SU-DHL-6 (cell line): ENCODE measurements around the gene CSRNP3.

Experiments
- H2AFZ ChIP-seq: fragments of 200-600 bp; sonication (generic); 2 replicates; pipeline ENCODE4 v1.6.1; 2014; ENCODE audit warnings: low read depth, mild to moderate bottlenecking, moderate library complexity, mixed read lengths, antibody characterized with exemption, low read length; ENCODE audit not compliant: severe bottlenecking
- H3F3A ChIP-seq: fragments of 200-600 bp; shearing (Covaris generic); 2 replicates; pipeline ENCODE4 v1.6.0; 2016; ENCODE audit warnings: antibody characterized with exemption, mild to moderate bottlenecking; ENCODE audit not compliant: insufficient read depth
- H3K27ac ChIP-seq: fragments of 200-600 bp; sonication (generic); 2 replicates; pipeline ENCODE4 v1.5.1; 2016; ENCODE audit warnings: low read depth, mild to moderate bottlenecking, low read length, moderate library complexity, mixed read lengths
- H3K27me3 ChIP-seq: fragments of 200-600 bp; sonication (generic), shearing (Covaris generic); 2 replicates; pipeline ENCODE4 v1.6.0; 2014; ENCODE audit warnings: mild to moderate bottlenecking, low read length
- H3K36me3 ChIP-seq: fragments of 200-600 bp; sonication (generic); 2 replicates; pipeline ENCODE4 v1.6.1; 2014; ENCODE audit warnings: mild to moderate bottlenecking, low read length, mixed read lengths
- H3K4me2 ChIP-seq: fragments of 300-600, 200-600 bp; shearing (Covaris generic), sonication (generic); 2 replicates; pipeline ENCODE4 v1.6.0; 2014; ENCODE audit warnings: low read length, low read depth, mild to moderate bottlenecking; ENCODE audit not compliant: poor library complexity, severe bottlenecking
- H3K4me3 ChIP-seq: fragments of 200-600 bp; sonication (generic); 2 replicates; pipeline ENCODE4 v1.5.1; 2014; ENCODE audit warnings: antibody characterized with exemption, low read length, mild to moderate bottlenecking, mixed read lengths; ENCODE audit not compliant: insufficient read depth, poor library complexity, severe bottlenecking
- H3K79me2 ChIP-seq: fragments of 200-600 bp; sonication (generic); 2 replicates; pipeline ENCODE4 v1.6.1; 2014; ENCODE audit warnings: mild to moderate bottlenecking, low read length, moderate library complexity; ENCODE audit not compliant: insufficient read depth
- H3K9ac ChIP-seq: fragments of 200-600 bp; sonication (generic); 2 replicates; pipeline ENCODE4 v1.7.0; 2014; ENCODE audit warnings: mild to moderate bottlenecking, low read length
- H3K9me2 ChIP-seq: fragments of 200-600 bp; sonication (generic); replicated peaks from 2 replicates; pipeline ENCODE4 v1.6.1; 2014; ENCODE audit warnings: low read length; ENCODE audit not compliant: insufficient read depth
- H3K9me3 ChIP-seq: fragments of 200-600 bp; sonication (generic); 2 replicates; pipeline ENCODE4 v1.6.1; 2014; ENCODE audit warnings: low read length, mixed read lengths; ENCODE audit not compliant: insufficient read depth
- H4K20me1 ChIP-seq: fragments of 200-600 bp; sonication (generic); 2 replicates; pipeline ENCODE4 v1.6.1; 2014; ENCODE audit warnings: low read depth, mild to moderate bottlenecking, antibody characterized with exemption, low read length, moderate library complexity, mixed read lengths
- CTCF ChIP-seq: fragments of 200-600 bp; sonication (generic); IDR thresholded peaks from one replicate; pipeline ENCODE4 v1.5.1; 2017; ENCODE audit warnings: antibody characterized with exemption, mild to moderate bottlenecking, low read length, moderate library complexity; ENCODE audit not compliant: insufficient read depth, poor library complexity, severe bottlenecking
- EZH2phosphoT487 ChIP-seq: fragments of 200-600 bp; sonication (generic), shearing (Covaris generic); conservative IDR thresholded peaks from 2 replicates; pipeline ENCODE4 v1.6.1; 2018; ENCODE audit warnings: mild to moderate bottlenecking, antibody characterized with exemption, low read length, moderate library complexity, mixed read lengths

CSRNP3 gene

GRCh38 chr2:165469417-165469816 is at the start of gene CSRNP3:
CSRNP3 (plus strand) TSS chr2:165469698; CDS start chr2:165595066, 125,368 bp downstream.
- no peaks in the 10 kb centered on the region for H3K36me3 ChIP-seq
- no peak within 1 kb of the TSS for H2AFZ ChIP-seq
- no peak within 1 kb of the TSS for H3K4me2 ChIP-seq
- no peak within 1 kb of the TSS for H3K9ac ChIP-seq
- H3K27ac ChIP-seq, result no peak within 1 kb of the TSS
- H3K27me3 ChIP-seq, result no peaks in the 10 kb centered on the region
- H4K20me1 ChIP-seq, result no peaks in the 10 kb centered on the region
- H3K4me3 ChIP-seq, result no peak within 1 kb of the TSS
- no peak for TF ChIP-seq EZH2phosphoT487
- TF ChIP-seq CTCF, result no peak
- no peaks in the 10 kb centered on the region for H3K79me2 ChIP-seq
- no peaks in the 10 kb centered on the region for H3F3A ChIP-seq
- no peaks in the 10 kb centered on the region for H3K9me2 ChIP-seq
- H3K9me3 ChIP-seq, result no peaks in the 10 kb centered on the region

DNA sequence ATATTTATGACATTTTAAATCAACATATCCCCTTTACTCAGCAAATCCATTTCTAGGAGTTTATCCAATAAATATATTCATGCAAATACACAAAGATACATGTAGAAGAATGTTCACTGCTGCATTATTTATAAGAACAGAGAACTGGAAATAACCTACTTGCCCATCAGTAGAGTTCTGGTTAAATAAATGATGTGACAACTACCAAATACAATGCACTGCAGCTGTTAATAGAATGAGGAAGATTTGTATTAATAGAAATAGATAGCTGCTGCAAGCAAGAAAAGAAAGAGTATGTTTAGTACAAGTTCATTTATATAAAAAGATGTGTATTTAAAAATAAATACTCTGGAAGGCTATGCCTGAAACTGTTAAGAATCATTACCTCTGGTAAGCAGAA is 49.3 kb upstream of the CSRNP3 start:
- H4K20me1 ChIP-seq, result no peaks in the 10 kb centered on the region
- no peaks in the 10 kb centered on the region for H3K36me3 ChIP-seq
- no peak overlapping the region for H3K9ac ChIP-seq
- no peaks in the 10 kb centered on the region for H3K9me3 ChIP-seq
- TF ChIP-seq EZH2phosphoT487, result no peak
- TF ChIP-seq CTCF, result no peak
- H3K4me3 ChIP-seq, result no peak overlapping the region
- H3K4me2 ChIP-seq, result no peak overlapping the region
- no peak overlapping the region for H3K27ac ChIP-seq
- no peaks in the 10 kb centered on the region for H3K79me2 ChIP-seq
- no peaks in the 10 kb centered on the region for H3F3A ChIP-seq
- no peaks in the 10 kb centered on the region for H3K9me2 ChIP-seq
- H3K27me3 ChIP-seq, result no peaks in the 10 kb centered on the region
- H2AFZ ChIP-seq, result no peak overlapping the region

- no peaks in the 10 kb centered on the region for H3K36me3 ChIP-seq
- no peak overlapping the region for H2AFZ ChIP-seq
- H3K79me2 ChIP-seq, result no peaks in the 10 kb centered on the region
- no peaks in the 10 kb centered on the region for H3K9me2 ChIP-seq
- no peaks in the 10 kb centered on the region for H4K20me1 ChIP-seq
- H3K4me2 ChIP-seq, result no peak overlapping the region
- H3F3A ChIP-seq, result no peaks in the 10 kb centered on the region
- H3K9me3 ChIP-seq, result no peaks in the 10 kb centered on the region
- TF ChIP-seq CTCF (no peak), EZH2phosphoT487 (no peak)
- no peak overlapping the region for H3K4me3 ChIP-seq
- no peak overlapping the region for H3K9ac ChIP-seq
- H3K27ac ChIP-seq, result no peak overlapping the region
- no peaks in the 10 kb centered on the region for H3K27me3 ChIP-seq
Measured at GRCh38 chr2:165423081-165423480, 46.4 kb upstream of the CSRNP3 start.
